NCI-H748 (cell line): ENCODE results near the gene SCFD2.
A peak's percentile ranks its signal among the peaks of the same experiment; 100 is the strongest.

Experiments used
- DNase-seq: peaks from one replicate; lab custom pipeline; 2025; ENCODE audit not compliant: unreplicated experiment; lab: John Stamatoyannopoulos, UW

The SCFD2 gene

GRCh38 chr4:53019485-53020382 is 346.1 kb downstream of the SCFD2 start:
- DNase-seq, result no peak

GRCh38 chr4:53018471-53018870 is 347.4 kb downstream of the SCFD2 start:
- DNase-seq, result no peak

GRCh38 chr4:53016099-53016820 is 349.6 kb downstream of the SCFD2 start:
- DNase-seq, result no peak

GRCh38 chr4:53015681-53016080 is 350.2 kb downstream of the SCFD2 start:
- peak; percentile 62 for DNase-seq

GRCh38 chr4:53014881-53015280 is 351.0 kb downstream of the SCFD2 start:
- no peak for DNase-seq

GRCh38 chr4:53013873-53014775 is 351.7 kb downstream of the SCFD2 start:
- DNase-seq, result no peak

GRCh38 chr4:53012738-53013137 is 353.1 kb downstream of the SCFD2 start:
- DNase-seq, result no peak

- no peak for DNase-seq
These were observed 354.5 kb downstream of the SCFD2 start for GRCh38 chr4:53011259-53011905.

- no peak for DNase-seq
These were observed 355.5 kb downstream of the SCFD2 start for GRCh38 chr4:53010318-53010717.

GRCh38 chr4:53009824-53010223 is 356.0 kb downstream of the SCFD2 start:
- no peak for DNase-seq

GRCh38 chr4:53007024-53007423 is 358.8 kb downstream of the SCFD2 start:
- DNase-seq, result no peak

GRCh38 chr4:53005808-53006207 is 360.1 kb downstream of the SCFD2 start:
- no peak for DNase-seq

- no peak for DNase-seq
These were observed 360.7 kb downstream of the SCFD2 start for GRCh38 chr4:53005149-53005546.

- no peak for DNase-seq
These were observed 361.2 kb downstream of the SCFD2 start for GRCh38 chr4:53004497-53005148.

GRCh38 chr4:53003959-53004358 is 361.9 kb downstream of the SCFD2 start:
- DNase-seq, result no peak

- DNase-seq, result no peak
These were observed 365.3 kb downstream of the SCFD2 start for GRCh38 chr4:53000560-53000959.

- no peak for DNase-seq
These were observed 366.2 kb downstream of the SCFD2 start for GRCh38 chr4:52999626-53000025.

GRCh38 chr4:52998413-52998812 is 367.4 kb downstream of the SCFD2 start:
- no peak for DNase-seq

GRCh38 chr4:52997132-52997416 is 368.8 kb downstream of the SCFD2 start:
- DNase-seq, result no peak
